ENCODE measurements around the gene HS3ST2.

Gene HS3ST2

DNA sequence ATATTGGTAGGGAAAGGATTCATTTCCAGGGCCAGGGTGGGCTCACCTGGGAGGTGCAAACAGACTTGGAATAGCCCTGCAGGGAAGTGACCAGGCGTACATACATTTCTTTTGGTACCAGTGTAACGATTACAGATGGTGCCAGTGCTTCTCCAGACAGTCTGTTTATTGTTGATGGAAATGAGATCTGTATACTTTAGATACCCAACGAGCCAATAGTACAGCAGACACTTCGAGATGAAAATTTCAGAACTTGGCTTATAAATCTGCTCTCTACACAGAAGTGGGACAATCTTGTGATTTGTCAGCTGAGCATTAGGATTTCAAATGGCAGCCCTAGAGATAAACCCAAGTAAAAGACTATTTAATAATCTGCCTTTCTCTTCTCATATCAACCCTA lies 57.9 kb downstream of the HS3ST2 start:
- Histone ChIP-seq H3K9me3 (ENCODE audit: control insufficient read depth, insufficient read depth, low read length) (no peaks in the 10 kb centered on the region), H3K36me3 (ENCODE audit: control insufficient read depth, low read length) (no peaks in the 10 kb centered on the region), H3K79me2 (ENCODE audit: control insufficient read depth, low read length) (no peaks in the 10 kb centered on the region), H3K4me3 (ENCODE audit: low read length) (no peak overlapping the region), H3K27me3 (ENCODE audit: control insufficient read depth, low read length) (peaks cover 12% of the 10 kb centered on the region), H3K4me1 (ENCODE audit: control insufficient read depth, low read length) (no peaks in the 10 kb centered on the region), H3F3A (ENCODE audit: control insufficient read depth, insufficient read depth) (no peaks in the 10 kb centered on the region), H4K20me1 (ENCODE audit: control insufficient read depth, insufficient read depth, low read depth, low read length) (no peaks in the 10 kb centered on the region), H3K4me2 (ENCODE audit: low read length) (no peak overlapping the region), H3K27ac (ENCODE audit: low read depth, low read length) (no peak overlapping the region), H3K9me2 (replicated peaks; ENCODE audit: control insufficient read depth, low read length) (no peaks in the 10 kb centered on the region)
- TF ChIP-seq EZH2phosphoT487 (IDR thresholded peaks at IDR 0.05; ENCODE audit: borderline replicate concordance, low read length) = no peak
- TF ChIP-seq, protein P1, sequence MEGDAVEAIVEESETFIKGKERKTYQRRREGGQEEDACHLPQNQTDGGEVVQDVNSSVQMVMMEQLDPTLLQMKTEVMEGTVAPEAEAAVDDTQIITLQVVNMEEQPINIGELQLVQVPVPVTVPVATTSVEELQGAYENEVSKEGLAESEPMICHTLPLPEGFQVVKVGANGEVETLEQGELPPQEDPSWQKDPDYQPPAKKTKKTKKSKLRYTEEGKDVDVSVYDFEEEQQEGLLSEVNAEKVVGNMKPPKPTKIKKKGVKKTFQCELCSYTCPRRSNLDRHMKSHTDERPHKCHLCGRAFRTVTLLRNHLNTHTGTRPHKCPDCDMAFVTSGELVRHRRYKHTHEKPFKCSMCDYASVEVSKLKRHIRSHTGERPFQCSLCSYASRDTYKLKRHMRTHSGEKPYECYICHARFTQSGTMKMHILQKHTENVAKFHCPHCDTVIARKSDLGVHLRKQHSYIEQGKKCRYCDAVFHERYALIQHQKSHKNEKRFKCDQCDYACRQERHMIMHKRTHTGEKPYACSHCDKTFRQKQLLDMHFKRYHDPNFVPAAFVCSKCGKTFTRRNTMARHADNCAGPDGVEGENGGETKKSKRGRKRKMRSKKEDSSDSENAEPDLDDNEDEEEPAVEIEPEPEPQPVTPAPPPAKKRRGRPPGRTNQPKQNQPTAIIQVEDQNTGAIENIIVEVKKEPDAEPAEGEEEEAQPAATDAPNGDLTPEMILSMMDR (IDR thresholded peaks at IDR 0.05; ENCODE audit: low read depth, low read length, poor library complexity, severe bottlenecking) = no peak

DNA sequence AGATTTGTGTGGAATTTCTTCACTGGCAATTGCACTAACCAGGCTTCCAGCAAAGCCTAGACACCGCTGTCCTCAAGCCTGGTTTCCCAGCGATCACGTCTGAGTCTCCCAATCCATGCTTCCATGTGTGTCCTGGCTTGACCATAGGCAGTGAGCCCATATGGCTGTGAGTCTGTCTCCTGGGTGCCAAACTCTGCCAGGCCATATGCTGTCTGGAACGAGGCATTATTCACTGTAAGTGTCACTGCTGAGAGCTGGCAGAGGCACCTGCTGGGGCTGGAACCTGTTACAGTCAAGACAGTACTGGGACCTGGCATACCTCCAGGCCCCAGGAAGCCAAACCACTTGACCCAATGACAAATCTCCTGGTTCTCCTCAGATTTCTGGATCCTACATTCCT lies 60.4 kb downstream of the HS3ST2 start:
- peaks cover 12% of the 10 kb centered on the region for H3K27me3 ChIP-seq (ENCODE audit: control insufficient read depth, low read length)
- no peaks in the 10 kb centered on the region for H3K9me3 ChIP-seq (ENCODE audit: control insufficient read depth, insufficient read depth, low read length)

DNA sequence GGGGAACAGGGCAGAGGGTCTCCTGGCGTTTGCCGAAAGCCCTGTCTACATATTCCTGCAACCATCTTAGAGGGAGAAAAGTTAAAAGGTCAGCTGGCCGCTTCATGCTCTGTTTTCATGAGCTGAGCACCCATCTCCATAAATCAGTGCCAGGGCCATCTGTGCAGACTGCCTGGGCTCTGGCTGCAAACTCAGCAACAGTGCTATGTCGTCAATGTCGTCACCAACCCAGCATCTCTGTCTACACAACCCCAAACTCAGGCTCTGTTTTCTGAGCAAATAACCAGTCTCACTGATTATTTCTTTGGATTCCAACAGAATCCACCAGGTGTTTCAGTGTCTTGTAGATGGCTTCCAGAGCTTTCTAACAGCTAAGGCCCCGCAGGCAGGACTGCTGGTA lies 65.0 kb downstream of the HS3ST2 start:
- Histone ChIP-seq H3K4me2 (ENCODE audit: low read length) (no peak overlapping the region), H3K9me2 (replicated peaks; ENCODE audit: control insufficient read depth, low read length) (no peaks in the 10 kb centered on the region), H3K4me3 (ENCODE audit: low read length) (no peak overlapping the region), H3K27ac (ENCODE audit: low read depth, low read length) (no peak overlapping the region), H3F3A (ENCODE audit: control insufficient read depth, insufficient read depth) (no peaks in the 10 kb centered on the region), H4K20me1 (ENCODE audit: control insufficient read depth, insufficient read depth, low read depth, low read length) (no peaks in the 10 kb centered on the region), H3K4me1 (ENCODE audit: control insufficient read depth, low read length) (no peaks in the 10 kb centered on the region), H3K36me3 (ENCODE audit: control insufficient read depth, low read length) (no peaks in the 10 kb centered on the region), H3K27me3 (ENCODE audit: control insufficient read depth, low read length) (no peaks in the 10 kb centered on the region), H3K79me2 (ENCODE audit: control insufficient read depth, low read length) (no peaks in the 10 kb centered on the region), H3K9me3 (ENCODE audit: control insufficient read depth, insufficient read depth, low read length) (no peaks in the 10 kb centered on the region)
- TF ChIP-seq EZH2phosphoT487 (IDR thresholded peaks at IDR 0.05; ENCODE audit: borderline replicate concordance, low read length) = no peak
- TF ChIP-seq, protein P1 (IDR thresholded peaks at IDR 0.05; ENCODE audit: low read depth, low read length, poor library complexity, severe bottlenecking) = no peak

More for the DNA sequence above, 60.4 kb downstream of the HS3ST2 start:
- H3K36me3 ChIP-seq (ENCODE audit: control insufficient read depth, low read length) = no peaks in the 10 kb centered on the region
- H3K4me1 ChIP-seq (ENCODE audit: control insufficient read depth, low read length) = no peaks in the 10 kb centered on the region
- no peaks in the 10 kb centered on the region for H3K79me2 ChIP-seq (ENCODE audit: control insufficient read depth, low read length)
- no peaks in the 10 kb centered on the region for H3F3A ChIP-seq (ENCODE audit: control insufficient read depth, insufficient read depth)
- H4K20me1 ChIP-seq (ENCODE audit: control insufficient read depth, insufficient read depth, low read depth, low read length) = no peaks in the 10 kb centered on the region
- no peaks in the 10 kb centered on the region for H3K9me2 ChIP-seq (replicated peaks; ENCODE audit: control insufficient read depth, low read length)
- TF ChIP-seq EZH2phosphoT487 (IDR thresholded peaks at IDR 0.05; ENCODE audit: borderline replicate concordance, low read length) = no peak
- no peak overlapping the region for H3K4me2 ChIP-seq (ENCODE audit: low read length)
- no peak overlapping the region for H3K27ac ChIP-seq (ENCODE audit: low read depth, low read length)
- no peak overlapping the region for H3K4me3 ChIP-seq (ENCODE audit: low read length)

DNA sequence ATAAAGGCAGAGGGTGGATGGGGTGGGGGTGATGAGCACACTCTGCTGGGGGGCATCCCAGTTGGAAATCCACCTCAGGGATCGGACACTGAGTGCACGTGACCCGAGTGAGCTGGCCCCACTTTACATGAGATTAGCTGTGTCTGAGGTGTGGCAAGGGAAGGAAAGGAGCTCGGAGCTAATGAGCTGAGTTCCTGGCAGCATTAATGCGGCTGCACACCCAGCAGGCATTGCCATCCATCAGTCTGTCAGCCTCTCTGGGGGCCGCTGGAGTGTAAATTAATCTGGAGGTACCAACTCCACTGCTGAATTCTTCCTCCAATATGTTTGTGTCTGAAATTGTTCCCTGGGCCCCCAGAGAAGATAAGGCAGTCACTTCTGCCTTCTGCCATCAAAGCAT lies 65.5 kb downstream of the HS3ST2 start:
- no peak overlapping the region for H3K27ac ChIP-seq (ENCODE audit: low read depth, low read length)
- no peak for TF ChIP-seq EZH2phosphoT487 (IDR thresholded peaks at IDR 0.05; ENCODE audit: borderline replicate concordance, low read length)
- TF ChIP-seq, protein P1 (IDR thresholded peaks at IDR 0.05; ENCODE audit: low read depth, low read length, poor library complexity, severe bottlenecking) = no peak
- H3K36me3 ChIP-seq (ENCODE audit: control insufficient read depth, low read length) = no peaks in the 10 kb centered on the region
- H3K79me2 ChIP-seq (ENCODE audit: control insufficient read depth, low read length) = no peaks in the 10 kb centered on the region
- H3K27me3 ChIP-seq (ENCODE audit: control insufficient read depth, low read length) = no peaks in the 10 kb centered on the region
- no peak overlapping the region for H3K4me2 ChIP-seq (ENCODE audit: low read length)
- H4K20me1 ChIP-seq (ENCODE audit: control insufficient read depth, insufficient read depth, low read depth, low read length) = no peaks in the 10 kb centered on the region
- H3K9me3 ChIP-seq (ENCODE audit: control insufficient read depth, insufficient read depth, low read length) = no peaks in the 10 kb centered on the region
- H3K4me1 ChIP-seq (ENCODE audit: control insufficient read depth, low read length) = no peaks in the 10 kb centered on the region
- no peaks in the 10 kb centered on the region for H3F3A ChIP-seq (ENCODE audit: control insufficient read depth, insufficient read depth)
- no peaks in the 10 kb centered on the region for H3K9me2 ChIP-seq (replicated peaks; ENCODE audit: control insufficient read depth, low read length)
- H3K4me3 ChIP-seq (ENCODE audit: low read length) = no peak overlapping the region
